Muscle of leg (tissue), 11 donors: ENCODE results near the gene CERT1. TPM values are rescaled to one million over a fixed set of nuclear protein-coding genes. Genes with fewer than 3 reads are reported as not detected.
"Not testable (repeated sequence)": the region's sequence is repeated elsewhere in the genome, so short reads cannot be mapped to it uniquely, and the experiment has no call there.

Experiments
- DNase-seq: peaks from one replicate; pipeline ENCODE4 v3.0.0; 2013
- H3K27ac ChIP-seq: one replicate; pipeline ENCODE4 v1.5.1; 2013; ENCODE audit warnings: mild to moderate bottlenecking, low read length, control low read depth
- H3K27me3 ChIP-seq: one replicate; pipeline ENCODE4 v1.6.1; 2013; ENCODE audit warnings: low read length; ENCODE audit not compliant: control insufficient read depth, insufficient read depth
- H3K36me3 ChIP-seq: one replicate; pipeline ENCODE4 v1.6.1; 2013; ENCODE audit warnings: low read length; ENCODE audit not compliant: control insufficient read depth, insufficient read depth
- H3K4me1 ChIP-seq: one replicate; pipeline ENCODE4 v1.6.1; 2013; ENCODE audit warnings: low read length; ENCODE audit not compliant: control insufficient read depth, insufficient read depth
- H3K4me3 ChIP-seq: one replicate; pipeline ENCODE4 v1.5.1; 2013; ENCODE audit warnings: low read length, control low read depth
- H3K9me3 ChIP-seq: replicated peaks from 2 replicates; pipeline ENCODE4 v1.6.1; 2013; ENCODE audit warnings: low read depth, low read length; ENCODE audit not compliant: control insufficient read depth
- WGBS: methylation state at CpG from one replicate; pipeline ENCODE4 v1.1.5; 2013; ENCODE audit warnings: missing lambda C conversion rate; ENCODE audit not compliant: insufficient coverage; 5-methylcytosine and 5-hydroxymethylcytosine counted together
- polyA plus RNA-seq, 8 donors: library from polyadenylated mRNA; unstranded; fragments of 120-200 nt; gene quantifications; one replicate each; pipeline versions ENCODE4 v1.2.1 to v1.2.3, GENCODE V29; 2013; ENCODE audit warnings: inconsistent platforms in 1 of 8, low replicate concordance in 1 of 8; ENCODE audit not compliant: insufficient read length in 8 of 8, insufficient read depth in 1 of 8
- total RNA-seq: library from RNA; stranded (reverse); fragments of 120-200 nt; gene quantifications from one replicate; pipeline ENCODE4 v1.2.4, GENCODE V29; 2013

Gene CERT1
- total and polyA plus RNA-seq, 9 donors: 19.6 to 37.5 (median 31.7) TPM

DNA sequence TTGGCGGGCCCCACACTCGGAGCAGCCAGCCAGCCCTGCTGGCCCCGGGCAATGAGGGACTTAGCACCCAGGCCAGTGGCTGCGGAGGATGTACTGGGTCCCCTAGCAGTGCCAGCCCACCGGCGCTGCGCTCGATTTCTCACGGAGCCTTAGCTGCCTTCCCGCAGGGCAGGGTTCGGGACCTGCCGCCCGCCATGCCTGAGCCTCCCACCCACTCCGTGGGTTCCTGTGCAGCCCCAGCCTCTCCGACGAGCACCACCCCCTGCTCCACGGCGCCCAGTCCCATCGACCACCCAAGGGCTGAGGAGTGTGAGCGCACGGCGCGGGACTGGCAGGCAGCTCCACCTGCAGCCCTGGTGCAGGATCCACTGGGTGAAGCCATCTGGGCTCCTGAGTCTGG is 177.7 kb downstream of the CERT1 start:
- not testable (repeated sequence) for H3K4me3 ChIP-seq, H3K36me3 ChIP-seq, H3K27ac ChIP-seq, H3K9me3 ChIP-seq, DNase-seq, H3K4me1 ChIP-seq, H3K27me3 ChIP-seq
- WGBS: 94% methylated on average over 13 of the region's 23 CpGs

DNA sequence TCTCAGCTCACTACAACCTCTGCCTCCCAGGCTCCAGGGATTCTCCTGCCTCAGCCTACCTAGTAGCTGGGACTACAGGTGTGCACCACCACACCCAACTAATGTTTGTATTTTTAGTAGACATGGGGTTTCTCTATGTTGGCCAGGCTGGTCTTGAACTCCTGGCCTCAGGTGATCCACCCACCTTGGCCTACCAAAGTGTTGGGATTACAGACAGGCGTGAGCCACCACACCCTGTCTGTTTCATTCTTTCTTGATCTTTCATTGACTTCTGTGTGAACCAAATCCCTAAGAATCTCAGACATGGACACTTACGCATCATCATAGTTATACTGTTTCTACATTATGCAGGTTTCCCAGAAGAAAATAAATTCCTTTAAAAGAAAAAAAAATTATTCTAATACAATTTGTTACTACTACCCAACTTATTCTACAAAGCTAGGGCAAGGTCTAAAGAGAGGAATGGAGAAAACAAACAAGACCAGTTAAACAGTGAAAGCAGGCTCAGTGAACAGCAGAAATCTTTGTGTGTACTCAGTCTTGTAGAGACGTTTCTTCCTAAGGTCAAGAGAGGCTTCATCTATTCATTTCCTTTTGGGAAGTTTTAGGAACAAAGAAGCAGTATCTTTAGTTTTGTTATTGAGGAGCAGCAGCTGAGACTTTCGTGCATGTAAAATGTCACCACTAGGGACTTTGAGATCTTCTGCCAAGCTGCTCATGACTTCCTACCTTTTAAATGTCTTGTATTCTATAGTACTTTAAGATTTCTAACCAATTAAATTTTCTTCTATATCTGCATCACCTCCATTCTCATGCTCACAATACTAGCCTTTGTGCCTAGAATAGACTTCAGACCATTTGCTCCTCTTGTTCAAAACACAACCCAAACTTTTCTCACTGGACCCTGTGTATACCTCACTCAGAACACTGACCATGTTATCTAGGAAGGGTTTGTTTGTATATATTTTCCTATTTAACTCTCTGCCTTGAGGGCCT is 180.0 kb downstream of the CERT1 start:
- Histone ChIP-seq H3K36me3 (no peaks in the 10 kb centered on the region), H3K27ac (no peak overlapping the region), H3K4me3 (no peak overlapping the region), H3K4me1 (peaks cover 3% of the 10 kb centered on the region), H3K27me3 (no peaks in the 10 kb centered on the region), H3K9me3 (no peaks in the 10 kb centered on the region)
- no peak for DNase-seq
- 33% methylated on average over 1 of the region's 4 CpGs for WGBS

DNA sequence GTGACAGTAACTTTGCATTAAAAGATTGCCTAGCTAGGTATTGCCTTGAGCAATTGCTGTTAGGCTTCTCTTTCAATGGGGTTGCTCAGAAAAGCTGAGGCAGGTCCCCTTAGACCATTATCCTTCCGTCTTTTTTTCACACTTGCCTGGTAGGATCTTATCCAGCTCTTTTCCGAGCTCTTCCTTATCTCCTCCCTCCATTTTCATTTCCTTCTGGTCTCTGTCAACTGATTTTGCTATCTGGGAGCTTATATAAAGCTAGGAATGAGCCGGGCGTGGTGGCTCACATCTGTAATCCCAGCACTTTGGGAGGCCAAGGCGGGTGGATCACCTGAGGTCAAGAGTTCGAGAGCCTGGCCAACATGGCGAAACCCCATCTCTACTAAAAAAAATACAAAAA is 181.0 kb downstream of the CERT1 start:
- 84% methylated on average over 3 of the region's 7 CpGs for WGBS
- no peak for DNase-seq
- H3K27me3 ChIP-seq: no peaks in the 10 kb centered on the region
- no peaks in the 10 kb centered on the region for H3K36me3 ChIP-seq
- H3K27ac ChIP-seq: no peak overlapping the region
- H3K4me3 ChIP-seq: no peak overlapping the region
- no peaks in the 10 kb centered on the region for H3K9me3 ChIP-seq
- no peaks in the 10 kb centered on the region for H3K4me1 ChIP-seq

Other genes with a start within 250 kb of the CERT1 start
- 14.0 TPM for gene HMGCR, start 174.4 kb downstream of the CERT1 start, total RNA-seq
- 10 to 100 TPM; 21.1 to 37.8 (median 32.0) TPM for gene HMGCR, start 174.4 kb downstream of the CERT1 start, polyA plus RNA-seq
- gene POLK, start 262 bp upstream of the CERT1 start, total RNA-seq: 35.0 TPM
- 10 to 100 TPM; 14.6 to 23.2 (median 19.7) TPM for gene POLK, start 262 bp upstream of the CERT1 start, polyA plus RNA-seq
- gene ANKDD1B, start 99.8 kb upstream of the CERT1 start, total RNA-seq: 0.98 TPM
- 1 to 10 TPM in 1 of 8 donors, under 1 TPM in 7; 0.46 to 1.3 (median 0.54) TPM for gene ANKDD1B, start 99.8 kb upstream of the CERT1 start, polyA plus RNA-seq
- gene POC5, start 205.8 kb upstream of the CERT1 start, total RNA-seq: 8.6 TPM
- gene POC5, start 205.8 kb upstream of the CERT1 start, polyA plus RNA-seq: 1 to 10 TPM; 5.7 to 9.2 (median 8.0) TPM